ENCODE results near the gene POU2F1.
"Not testable (repeated sequence)": the region's sequence is repeated elsewhere in the genome, so short reads cannot be mapped to it uniquely, and the experiment has no call there.

Gene POU2F1

DNA sequence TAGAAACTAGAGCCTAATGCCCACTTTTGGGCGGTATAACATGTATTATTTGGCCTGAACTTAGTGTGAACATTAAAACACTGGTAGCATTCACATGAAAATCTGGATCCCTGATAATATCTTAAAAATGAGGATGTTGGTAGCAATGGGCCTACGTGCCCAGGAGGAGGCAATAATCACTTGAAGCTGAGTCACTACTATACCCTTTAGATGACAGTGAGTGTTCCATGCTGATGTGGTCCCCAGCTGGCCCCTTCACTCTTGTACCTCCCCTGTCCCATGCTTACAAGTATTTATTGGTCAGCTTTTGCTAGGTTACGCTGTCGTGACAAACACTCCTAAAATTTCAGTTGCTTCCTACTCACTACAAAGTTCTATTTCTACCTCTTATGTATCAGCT lies 23.0 kb upstream of the POU2F1 start:
- H3K9me3 Mint-ChIP-seq: no peaks in the 10 kb centered on the region
- no peak overlapping the region for H3K4me3 Mint-ChIP-seq
- H3K27ac Mint-ChIP-seq: no peak overlapping the region
- peak; percentile 60 for ATAC-seq
- H3K27me3 Mint-ChIP-seq: no peaks in the 10 kb centered on the region
- peaks cover 42% of the 10 kb centered on the region for H3K4me1 Mint-ChIP-seq
- no peak for DNase-seq

DNA sequence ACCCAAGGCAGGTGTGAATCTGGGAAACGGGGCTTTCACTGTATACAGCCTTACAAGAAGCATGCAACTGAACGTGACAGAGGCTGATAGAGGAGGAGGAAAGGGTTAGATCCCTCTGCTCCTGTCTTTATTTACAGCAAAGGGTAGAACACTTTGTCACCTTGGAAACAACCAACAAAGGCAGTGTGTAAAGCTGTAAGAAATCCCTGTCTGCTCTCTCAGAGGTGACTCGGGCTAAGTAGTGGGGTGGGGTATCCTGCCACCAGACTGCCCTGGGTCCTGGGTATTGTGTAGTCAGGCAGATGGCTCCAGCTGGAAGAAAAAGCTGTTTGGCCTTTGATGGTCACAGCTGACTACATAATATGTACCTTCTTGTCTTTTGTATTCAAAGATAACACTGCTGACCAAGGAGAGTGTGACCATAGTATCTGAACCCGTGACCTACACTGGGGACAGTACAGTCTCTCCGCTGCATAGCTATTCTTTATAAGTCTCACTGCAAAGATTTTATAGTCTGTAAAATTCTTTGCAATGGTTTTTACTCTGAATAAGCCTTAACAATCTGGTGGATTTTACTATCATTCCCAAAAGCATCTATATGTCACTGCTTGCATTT lies 22.1 kb upstream of the POU2F1 start:
- no peak overlapping the region for H3K27ac Mint-ChIP-seq
- peaks cover 42% of the 10 kb centered on the region for H3K4me1 Mint-ChIP-seq
- no peak for ATAC-seq
- H3K9me3 Mint-ChIP-seq: no peaks in the 10 kb centered on the region
- H3K4me3 Mint-ChIP-seq: no peak overlapping the region
- no peak for DNase-seq
- no peaks in the 10 kb centered on the region for H3K27me3 Mint-ChIP-seq

DNA sequence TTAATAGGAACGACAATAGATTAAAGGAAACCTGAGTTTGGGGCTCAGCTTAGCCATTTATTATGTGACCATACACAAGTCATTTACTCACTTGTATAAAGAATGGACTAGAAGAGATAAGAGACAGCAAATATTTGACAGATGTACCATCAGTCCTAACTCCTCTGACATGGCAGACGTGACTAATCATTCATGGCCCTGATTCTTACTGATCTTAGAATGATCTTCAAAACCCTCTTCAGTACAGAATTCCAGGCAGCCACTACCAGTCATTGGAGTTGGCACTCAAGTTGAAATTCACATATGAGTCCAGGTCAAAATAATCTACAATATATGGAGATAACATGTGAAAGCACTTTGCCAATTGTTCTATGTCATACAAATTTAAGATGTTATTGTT lies 21.0 kb upstream of the POU2F1 start:
- H3K4me3 Mint-ChIP-seq: no peak overlapping the region
- H3K27ac Mint-ChIP-seq: no peak overlapping the region
- peaks cover 41% of the 10 kb centered on the region for H3K4me1 Mint-ChIP-seq
- DNase-seq (no peak), ATAC-seq (no peak)
- H3K9me3 Mint-ChIP-seq: no peaks in the 10 kb centered on the region
- H3K27me3 Mint-ChIP-seq: no peaks in the 10 kb centered on the region

DNA sequence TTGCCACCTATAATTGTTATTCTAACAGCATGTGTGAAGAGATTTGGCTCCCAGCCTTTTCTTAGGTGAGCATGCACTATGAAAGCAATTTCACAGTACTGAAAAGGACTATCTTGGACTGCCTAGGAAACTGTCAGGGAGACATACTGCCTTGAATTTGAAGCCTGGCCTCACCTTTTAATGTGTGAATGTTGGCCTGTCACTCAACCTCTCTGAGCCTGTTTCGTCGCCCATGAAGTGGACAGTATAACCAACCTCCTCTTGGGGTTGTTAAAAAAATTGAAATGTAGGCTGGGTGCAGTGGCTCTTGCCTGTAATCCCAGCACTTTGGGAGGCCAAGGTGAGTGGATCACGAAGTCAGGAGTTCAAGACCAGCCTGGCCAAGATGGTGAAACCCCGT lies 20.4 kb upstream of the POU2F1 start:
- no peaks in the 10 kb centered on the region for H3K9me3 Mint-ChIP-seq
- no peak overlapping the region for H3K4me3 Mint-ChIP-seq
- no peaks in the 10 kb centered on the region for H3K27me3 Mint-ChIP-seq
- DNase-seq (no peak), ATAC-seq (no peak)
- peaks cover 36% of the 10 kb centered on the region for H3K4me1 Mint-ChIP-seq
- no peak overlapping the region for H3K27ac Mint-ChIP-seq

DNA sequence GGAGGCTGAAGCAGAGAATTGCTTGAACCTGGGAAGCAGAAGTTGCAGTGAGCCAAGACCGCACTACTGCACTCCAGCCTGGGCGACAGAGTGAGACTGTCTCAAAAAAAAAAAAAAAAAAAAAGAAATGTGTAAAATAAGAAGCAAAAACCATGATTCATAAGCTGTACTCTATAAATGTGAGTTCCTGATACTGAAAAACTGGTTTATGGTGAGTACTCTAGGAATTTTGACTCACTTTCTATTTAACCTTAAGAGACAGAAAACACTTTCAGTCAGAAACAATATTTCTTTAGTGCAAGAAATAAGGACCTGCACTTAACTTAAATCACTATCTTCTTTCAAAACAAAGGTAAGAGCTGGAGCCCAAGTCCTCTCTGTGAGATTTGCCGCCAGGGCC lies 19.9 kb upstream of the POU2F1 start:
- ATAC-seq (peak; percentile 66), DNase-seq (no peak)
- peaks cover 34% of the 10 kb centered on the region for H3K4me1 Mint-ChIP-seq
- peak overlapping the region; percentile 19 for H3K27ac Mint-ChIP-seq
- H3K4me3 Mint-ChIP-seq: peak overlapping the region in 1 of 2 donors; percentile 45
- no peaks in the 10 kb centered on the region for H3K27me3 Mint-ChIP-seq
- no peaks in the 10 kb centered on the region for H3K9me3 Mint-ChIP-seq

DNA sequence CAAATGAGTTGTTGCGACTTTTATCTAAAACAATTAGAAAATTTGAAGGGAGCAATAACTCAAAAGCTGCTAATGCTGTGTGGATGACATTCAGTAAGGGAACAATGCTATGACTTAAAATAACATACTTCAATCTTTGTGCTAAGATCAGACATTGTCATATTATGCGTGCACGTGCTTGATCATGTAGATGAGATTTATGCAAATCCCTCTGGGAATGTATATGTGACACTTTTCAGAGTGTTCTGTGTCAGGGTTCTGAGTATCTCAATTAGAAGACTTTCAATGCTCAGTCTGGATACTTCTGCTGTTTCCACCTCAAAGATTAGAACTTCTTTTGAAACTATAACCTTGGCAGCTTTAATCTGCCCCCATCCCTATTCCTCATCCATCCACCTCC lies 18.6 kb upstream of the POU2F1 start:
- ATAC-seq: no peak
- Mint-ChIP-seq H3K4me1 (peaks cover 29% of the 10 kb centered on the region), H3K4me3 (no peak overlapping the region), H3K9me3 (no peaks in the 10 kb centered on the region), H3K27ac (no peak overlapping the region), H3K27me3 (no peaks in the 10 kb centered on the region)
- no peak for DNase-seq

DNA sequence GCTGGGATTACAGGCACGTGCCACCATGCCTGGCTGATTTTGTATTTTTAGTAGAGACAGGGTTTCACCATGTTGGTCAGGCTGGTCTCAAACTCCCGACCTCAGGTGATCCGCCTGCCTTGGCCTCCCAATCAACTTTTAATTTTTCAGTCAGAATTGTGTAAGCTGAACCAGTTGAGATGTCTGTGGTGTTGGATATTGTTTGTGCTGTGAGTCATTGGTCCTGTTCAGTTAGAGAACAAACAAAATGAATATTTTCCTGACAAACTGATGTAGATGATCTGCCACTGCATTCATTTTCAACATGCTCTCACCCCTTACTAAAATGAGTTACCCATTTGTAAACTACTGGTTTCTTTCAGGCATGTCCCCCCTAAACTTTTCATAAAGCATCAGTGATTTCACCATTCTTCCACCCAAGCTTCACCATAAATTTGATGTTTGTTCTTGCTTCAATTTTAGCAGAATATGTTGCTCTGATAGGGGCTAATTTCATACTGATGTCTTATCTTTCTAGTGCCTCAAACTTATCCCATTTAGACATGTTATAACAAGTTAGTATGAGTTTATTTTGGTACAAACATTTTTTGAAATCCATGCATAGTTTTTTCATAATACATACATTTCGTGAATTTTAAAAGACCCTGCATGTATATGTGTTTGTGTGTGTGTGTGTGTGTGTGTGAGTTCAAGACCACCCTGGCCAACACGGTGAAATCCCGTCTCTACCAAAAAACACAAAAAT lies 15.2 kb upstream of the POU2F1 start:
- peak overlapping the region in 1 of 2 donors; percentile 2 for H3K27ac Mint-ChIP-seq
- ATAC-seq, DNase-seq, H3K4me3 Mint-ChIP-seq, H3K27me3 Mint-ChIP-seq: not testable (repeated sequence)
- H3K9me3 Mint-ChIP-seq: peaks cover 18 to 22% of the 10 kb centered on the region in 2 donors
- peaks cover 26% of the 10 kb centered on the region for H3K4me1 Mint-ChIP-seq

DNA sequence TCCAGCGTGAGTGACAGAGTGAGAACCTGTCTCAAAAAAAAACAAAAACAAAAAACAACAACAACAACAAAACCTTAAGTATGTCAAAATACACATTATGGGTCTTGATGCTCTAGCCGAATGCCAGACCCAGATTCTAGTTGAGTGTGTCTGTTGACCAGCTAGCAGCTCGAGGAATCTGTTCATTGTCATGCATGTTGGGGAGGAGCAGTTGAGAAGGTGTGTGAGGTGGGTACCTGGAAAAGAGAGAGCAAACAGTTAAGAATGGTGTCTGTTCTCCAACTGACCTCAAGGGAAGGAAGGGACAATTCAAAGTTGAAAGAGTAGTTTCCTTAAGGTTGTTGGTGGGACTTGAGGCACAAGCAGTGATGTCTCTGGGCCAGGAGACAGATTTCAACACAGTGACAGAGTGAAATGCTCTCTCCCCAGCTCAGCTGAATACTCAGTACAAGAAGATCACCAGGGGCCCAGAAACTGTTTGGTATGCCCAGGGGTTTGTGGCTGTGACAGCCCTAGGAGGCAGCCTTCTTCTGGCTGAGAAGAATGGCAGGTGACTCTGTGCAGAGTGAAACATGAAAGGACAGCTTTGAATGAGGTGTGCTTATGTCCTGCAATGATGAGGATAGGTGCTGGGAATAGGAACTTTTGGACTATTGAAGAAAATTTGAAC lies 14.4 kb upstream of the POU2F1 start:
- no peaks in the 10 kb centered on the region for H3K27me3 Mint-ChIP-seq
- peaks cover 18 to 22% of the 10 kb centered on the region in 2 donors for H3K9me3 Mint-ChIP-seq
- peak overlapping the region; percentile 41 to 71 for H3K27ac Mint-ChIP-seq
- no peak overlapping the region for H3K4me3 Mint-ChIP-seq
- ATAC-seq: peak; percentile 32
- no peak for DNase-seq
- H3K4me1 Mint-ChIP-seq: peaks cover 20% of the 10 kb centered on the region

DNA sequence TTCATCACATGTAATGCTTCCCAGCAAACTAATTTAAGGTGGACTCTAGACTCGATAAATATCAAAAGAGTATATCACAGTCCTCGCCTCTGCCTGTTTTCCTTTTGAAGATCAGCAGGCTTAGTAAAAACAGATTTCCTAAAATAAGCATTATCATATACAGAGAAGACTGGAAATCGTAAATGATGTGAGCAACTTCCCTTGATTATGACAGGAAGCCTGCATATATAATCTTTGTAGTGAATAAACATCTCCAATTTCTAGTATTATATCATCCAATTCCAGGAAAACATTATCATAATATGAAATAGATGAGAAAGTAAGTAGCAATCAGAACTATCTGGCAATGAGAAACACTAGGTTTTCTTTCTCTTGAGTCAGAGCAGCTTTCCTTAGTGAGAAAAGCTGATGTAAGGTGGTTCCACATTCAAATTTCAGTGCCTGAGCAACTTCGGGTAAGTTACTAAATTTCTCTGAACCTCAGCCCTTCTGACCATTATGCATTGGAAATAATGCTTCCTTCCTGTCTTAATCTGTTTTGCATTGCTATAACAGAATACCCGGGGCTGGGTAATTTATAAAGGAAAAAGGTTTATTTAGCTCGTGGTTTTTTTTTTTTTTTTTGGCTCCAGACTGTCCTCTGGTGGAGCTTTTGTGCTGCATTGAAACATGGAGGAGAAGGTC lies 12.6 kb upstream of the POU2F1 start:
- no peaks in the 10 kb centered on the region for H3K27me3 Mint-ChIP-seq
- H3K9me3 Mint-ChIP-seq: peaks cover 18 to 22% of the 10 kb centered on the region in 2 donors
- H3K4me3 Mint-ChIP-seq: peak overlapping the region; percentile 7 to 32
- peaks cover 19% of the 10 kb centered on the region for H3K4me1 Mint-ChIP-seq
- H3K27ac Mint-ChIP-seq: peak overlapping the region; percentile 76 to 95
- ATAC-seq (peak; percentile 87), DNase-seq (no peak)

DNA sequence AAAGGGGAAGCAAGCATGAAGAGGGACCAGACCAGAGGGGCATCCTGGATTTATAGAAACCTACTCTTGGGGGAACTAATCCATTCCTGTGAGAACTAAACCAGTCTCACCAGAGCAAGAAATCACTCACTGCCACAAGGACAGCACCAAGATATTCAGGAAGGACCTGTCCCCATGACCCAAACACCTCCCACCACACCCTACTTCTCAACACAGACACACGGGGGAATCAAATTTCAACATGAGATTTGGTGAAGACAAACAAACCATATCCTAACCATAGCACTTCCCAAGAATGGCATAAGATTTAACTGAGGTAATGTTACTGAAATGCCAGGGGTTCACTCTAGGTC lies 12.1 kb upstream of the POU2F1 start:
- Mint-ChIP-seq H3K9me3 (peaks cover 18 to 22% of the 10 kb centered on the region in 2 donors), H3K4me3 (peak overlapping the region; percentile 7 to 32), H3K27ac (peak overlapping the region; percentile 76 to 95), H3K4me1 (peaks cover 19% of the 10 kb centered on the region), H3K27me3 (no peaks in the 10 kb centered on the region)
- DNase-seq (no peak), ATAC-seq (no peak)

DNA sequence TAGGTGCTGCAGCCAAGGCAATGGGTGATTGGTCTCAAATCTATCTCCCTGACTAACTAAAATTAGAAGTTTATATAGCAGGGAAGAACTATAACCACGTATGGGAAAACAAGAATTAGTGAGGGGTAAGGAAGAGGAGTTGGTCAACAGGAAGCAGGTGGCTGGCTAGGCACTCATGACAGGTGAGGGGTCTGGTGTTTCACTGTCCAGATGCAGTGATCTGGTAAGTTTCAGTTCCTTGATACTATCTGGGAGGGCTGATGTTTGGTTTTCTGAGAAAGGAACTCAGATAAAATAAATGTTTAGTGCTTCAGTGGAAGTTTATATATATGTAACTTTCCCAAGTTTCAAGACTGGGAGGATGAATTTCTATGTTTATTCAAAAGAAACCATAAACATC lies 11.6 kb upstream of the POU2F1 start:
- Mint-ChIP-seq H3K4me3 (no peak overlapping the region), H3K27me3 (no peaks in the 10 kb centered on the region), H3K9me3 (peaks cover 18 to 22% of the 10 kb centered on the region in 2 donors), H3K27ac (no peak overlapping the region), H3K4me1 (peaks cover 19% of the 10 kb centered on the region)
- DNase-seq (no peak), ATAC-seq (no peak)

DNA sequence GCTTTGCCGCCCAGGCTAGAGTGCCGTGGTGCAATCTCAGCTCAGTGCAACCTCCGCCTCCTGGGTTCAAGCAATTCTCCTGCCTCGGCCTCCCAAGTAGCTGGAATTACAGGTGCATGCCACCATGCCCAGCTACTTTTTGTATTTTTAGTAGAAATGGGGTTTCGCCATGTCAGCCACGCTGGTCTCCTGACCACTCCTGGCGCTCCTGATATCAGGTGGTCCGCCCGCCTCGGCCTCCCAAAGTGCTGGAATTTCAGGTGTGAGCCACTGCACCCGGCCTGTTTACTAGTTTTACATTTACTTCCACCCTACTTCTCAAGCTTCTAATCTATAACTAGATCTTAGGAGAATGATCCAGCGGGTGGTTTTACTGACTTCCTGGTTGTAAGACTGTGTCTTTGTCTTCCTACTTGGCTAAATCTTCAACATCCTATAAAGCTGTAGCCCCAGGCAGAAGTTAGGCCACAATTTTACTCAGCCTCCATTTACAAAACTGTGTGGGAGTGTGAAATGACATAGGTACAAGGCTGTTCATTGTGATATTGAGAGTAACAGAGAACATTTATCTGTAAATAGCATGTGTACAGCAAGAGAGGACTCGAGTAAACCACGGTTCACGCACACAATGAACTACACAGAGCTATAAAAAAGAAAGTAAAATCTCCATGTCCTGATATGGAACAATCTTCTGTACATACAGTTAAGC lies 9.6 kb upstream of the POU2F1 start:
- Mint-ChIP-seq H3K4me3 (no peak overlapping the region), H3K27me3 (no peaks in the 10 kb centered on the region), H3K9me3 (peaks cover 18 to 22% of the 10 kb centered on the region in 2 donors), H3K4me1 (peaks cover 19% of the 10 kb centered on the region), H3K27ac (no peak overlapping the region)
- no peak for ATAC-seq
- DNase-seq: no peak

DNA sequence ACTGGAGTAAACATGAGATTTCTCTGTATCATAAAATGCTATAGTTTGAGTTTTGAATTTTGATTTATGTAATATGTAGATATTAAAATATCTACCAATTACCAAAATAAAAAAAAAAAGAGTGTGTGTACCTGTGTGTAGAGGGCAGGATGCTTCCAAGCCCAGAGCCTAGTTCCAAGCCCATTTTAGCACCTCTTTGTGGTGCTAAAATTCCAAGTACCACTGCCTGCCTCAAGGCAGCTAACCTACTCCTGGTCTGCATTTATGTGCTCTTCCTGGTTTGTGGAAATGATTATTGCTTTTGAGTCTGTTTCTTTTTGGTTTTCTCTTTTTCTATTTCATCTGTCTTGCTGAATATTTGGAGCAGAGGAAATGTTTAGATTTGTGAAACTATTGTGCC lies 8.7 kb upstream of the POU2F1 start:
- DNase-seq: no peak
- no peak for ATAC-seq
- peaks cover 12% of the 10 kb centered on the region for H3K4me1 Mint-ChIP-seq
- no peak overlapping the region for H3K4me3 Mint-ChIP-seq
- peaks cover 21 to 28% of the 10 kb centered on the region in 2 donors for H3K9me3 Mint-ChIP-seq
- H3K27ac Mint-ChIP-seq: no peak overlapping the region
- H3K27me3 Mint-ChIP-seq: no peaks in the 10 kb centered on the region

DNA sequence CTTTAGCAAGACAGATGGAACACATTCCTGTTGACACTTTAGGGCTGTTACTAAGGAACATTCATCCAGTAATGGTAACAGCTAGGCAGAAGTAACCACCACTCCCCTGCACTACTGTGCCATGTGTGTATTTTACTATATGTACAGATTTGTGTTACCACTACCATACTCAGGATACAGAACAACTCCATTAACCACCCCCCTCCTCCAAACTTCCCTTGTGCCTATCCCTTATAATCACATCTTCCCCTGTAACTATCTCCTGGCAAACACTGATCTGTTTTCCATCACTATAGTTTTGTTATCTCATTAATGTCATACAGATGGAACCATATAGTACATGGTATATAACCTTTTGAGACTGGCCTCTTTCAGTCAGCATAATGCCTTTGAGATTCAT lies 3.9 kb upstream of the POU2F1 start:
- no peaks in the 10 kb centered on the region for H3K27me3 Mint-ChIP-seq
- ATAC-seq (no peak), DNase-seq (no peak)
- H3K9me3 Mint-ChIP-seq: peaks cover 4 to 7% of the 10 kb centered on the region in 2 donors
- H3K4me1 Mint-ChIP-seq: peaks cover 12% of the 10 kb centered on the region
- H3K4me3 Mint-ChIP-seq: no peak overlapping the region
- H3K27ac Mint-ChIP-seq: peak overlapping the region in 1 of 2 donors; percentile 10

DNA sequence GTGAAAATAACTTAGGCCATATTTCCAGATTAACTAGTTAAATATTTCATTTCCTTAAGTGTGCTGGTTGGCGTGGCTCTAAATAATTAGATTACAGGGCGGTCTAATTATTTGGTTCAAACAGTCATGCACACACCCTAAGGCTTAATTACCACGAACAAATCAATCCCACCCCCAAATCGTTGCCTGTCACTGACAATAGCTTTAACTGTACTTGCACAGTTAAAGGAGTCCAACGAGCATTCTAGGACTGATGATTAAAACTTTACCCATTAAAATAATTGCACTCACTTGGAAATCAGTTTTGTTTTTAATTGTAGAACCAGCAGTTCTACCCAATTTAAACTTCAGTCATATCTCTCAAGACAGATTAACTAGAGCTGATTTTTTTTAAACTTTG lies 1.5 kb upstream of the POU2F1 start:
- peaks cover 4 to 7% of the 10 kb centered on the region in 2 donors for H3K9me3 Mint-ChIP-seq
- no peaks in the 10 kb centered on the region for H3K27me3 Mint-ChIP-seq
- H3K27ac Mint-ChIP-seq: peak overlapping the region; percentile 98 to 100
- peaks cover 32% of the 10 kb centered on the region for H3K4me1 Mint-ChIP-seq
- DNase-seq (no peak), ATAC-seq (no peak)
- peak overlapping the region; percentile 92 to 94 for H3K4me3 Mint-ChIP-seq
